H9 (cell line): ENCODE results near the gene NT5C3A. TPM values are rescaled to one million over a fixed set of nuclear protein-coding genes. Genes with fewer than 3 reads are reported as not detected.

ENCODE experiments used
- DNase-seq: peaks from one replicate; pipeline ENCODE4 v3.0.0-alpha.2; 2017
- H2AFZ ChIP-seq: one replicate; pipeline ENCODE4 v1.6.1; 2013; ENCODE audit warnings: mild to moderate bottlenecking, low read length, control low read depth, moderate library complexity
- H2AK5ac ChIP-seq: 2 replicates; pipeline ENCODE4 v1.6.1; 2013; ENCODE audit warnings: low read length, control low read depth, mixed read lengths; ENCODE audit not compliant: insufficient read length
- H2BK120ac ChIP-seq: one replicate; pipeline ENCODE4 v1.6.1; 2013; ENCODE audit warnings: low read depth, mild to moderate bottlenecking, low read length, control low read depth, inconsistent platforms; ENCODE audit not compliant: poor library complexity, severe bottlenecking
- H2BK12ac ChIP-seq: 2 replicates; pipeline ENCODE4 v1.6.1; 2013; ENCODE audit warnings: low read length, control low read depth, mixed read lengths, low read depth; ENCODE audit not compliant: insufficient read length
- H2BK15ac ChIP-seq: 2 replicates; pipeline ENCODE4 v1.6.1; 2013; ENCODE audit warnings: low read depth, low read length, control low read depth
- H2BK20ac ChIP-seq: one replicate; pipeline ENCODE4 v1.6.1; 2013; ENCODE audit warnings: low read depth, mild to moderate bottlenecking, low read length, control low read depth, inconsistent platforms; ENCODE audit not compliant: poor library complexity, severe bottlenecking
- H2BK5ac ChIP-seq: 2 replicates; pipeline ENCODE4 v1.6.1; 2013; ENCODE audit warnings: low read length, control low read depth, mixed read lengths; ENCODE audit not compliant: insufficient read length
- H3K14ac ChIP-seq: 2 replicates; pipeline ENCODE4 v1.6.1; 2013; ENCODE audit warnings: low read length, control low read depth; ENCODE audit not compliant: insufficient read depth
- H3K18ac ChIP-seq: 2 replicates; pipeline ENCODE4 v1.6.1; 2013; ENCODE audit warnings: low read depth, mild to moderate bottlenecking, mixed read lengths, low read length, control low read depth; ENCODE audit not compliant: insufficient read length
- H3K23ac ChIP-seq: 2 replicates; pipeline ENCODE4 v1.6.1; 2013; ENCODE audit warnings: low read length, control low read depth, mixed read lengths, low read depth; ENCODE audit not compliant: insufficient read length
- H3K23me2 ChIP-seq: 2 replicates; pipeline ENCODE4 v1.6.1; 2013; ENCODE audit warnings: low read depth, mild to moderate bottlenecking, mixed read lengths, low read length, control low read depth; ENCODE audit not compliant: insufficient read length, poor library complexity, severe bottlenecking
- H3K27ac ChIP-seq: 2 replicates; pipeline ENCODE4 v1.5.1; 2013; ENCODE audit warnings: low read length, control low read depth, mixed read lengths, low read depth; ENCODE audit not compliant: insufficient read length
- H3K27me3 ChIP-seq: 2 replicates; pipeline ENCODE4 v1.6.1; 2013; ENCODE audit warnings: low read length, control low read depth, inconsistent platforms; ENCODE audit not compliant: insufficient read depth
- H3K4ac ChIP-seq: 2 replicates; pipeline ENCODE4 v1.6.1; 2013; ENCODE audit warnings: low read depth, mild to moderate bottlenecking, control low read depth, inconsistent platforms, low read length, moderate library complexity
- H3K4me1 ChIP-seq: 2 replicates; pipeline ENCODE4 v1.6.1; 2013; ENCODE audit warnings: low read length, control low read depth, inconsistent platforms; ENCODE audit not compliant: insufficient read depth
- H3K4me2 ChIP-seq: 2 replicates; pipeline ENCODE4 v1.6.1; 2013; ENCODE audit warnings: low read length, control low read depth, mixed read lengths; ENCODE audit not compliant: insufficient read length, insufficient read depth
- H3K56ac ChIP-seq: 2 replicates; pipeline ENCODE4 v1.6.1; 2013; ENCODE audit warnings: low read depth, mild to moderate bottlenecking, mixed read lengths, low read length, control low read depth; ENCODE audit not compliant: insufficient read length
- H3K79me1 ChIP-seq: 2 replicates; pipeline ENCODE4 v1.6.1; 2013; ENCODE audit warnings: low read depth, mild to moderate bottlenecking, moderate library complexity, low read length, control low read depth, inconsistent platforms; ENCODE audit not compliant: insufficient read depth, poor library complexity, severe bottlenecking
- H3K79me2 ChIP-seq: 2 replicates; pipeline ENCODE4 v1.6.1; 2013; ENCODE audit warnings: low read length, control low read depth, inconsistent platforms; ENCODE audit not compliant: insufficient read depth
- H3K9ac ChIP-seq: 2 replicates; pipeline ENCODE4 v1.6.1; 2013; ENCODE audit warnings: low read length, control low read depth, mixed read lengths; ENCODE audit not compliant: insufficient read length; ENCODE audit errors: extremely low read depth
- H3K9me3 ChIP-seq: one replicate; pipeline ENCODE4 v1.6.1; 2013; ENCODE audit warnings: low read depth, low read length, inconsistent platforms; ENCODE audit not compliant: control insufficient read depth
- H3T11ph ChIP-seq: one replicate; pipeline ENCODE4 v1.6.1; 2013; ENCODE audit warnings: mild to moderate bottlenecking, low read length, control low read depth, inconsistent platforms
- H4K20me1 ChIP-seq: one replicate; pipeline ENCODE4 v1.6.1; 2013; ENCODE audit not compliant: control insufficient read depth, insufficient read length, insufficient read depth
- H4K5ac ChIP-seq: 2 replicates; pipeline ENCODE4 v1.6.1; 2013; ENCODE audit warnings: low read depth, mild to moderate bottlenecking, mixed read lengths, low read length, control low read depth; ENCODE audit not compliant: insufficient read length
- H4K8ac ChIP-seq: replicated peaks from 2 replicates; pipeline ENCODE4 v1.6.1; 2013; ENCODE audit warnings: low read length, control low read depth, mixed read lengths, low read depth; ENCODE audit not compliant: insufficient read length
- H4K91ac ChIP-seq: 2 replicates; pipeline ENCODE4 v1.6.1; 2013; ENCODE audit warnings: low read depth, mild to moderate bottlenecking, moderate library complexity, mixed read lengths, low read length, control low read depth; ENCODE audit not compliant: insufficient read length
- H3K27ac Mint-ChIP-seq, 3 experiments: 2 replicates in 2 of 3; 3 replicates in 1 of 3; pipeline ENCODE4 v1.8.0; 2020 to 2021; ENCODE audit warnings: mixed read lengths in 3 of 3, mild to moderate bottlenecking in 1 of 3, moderate library complexity in 1 of 3
- H3K27me3 Mint-ChIP-seq: 2 replicates; pipeline ENCODE4 v1.8.0; 2021; ENCODE audit warnings: low read depth, mild to moderate bottlenecking, moderate library complexity, mixed read lengths
- H3K36me3 Mint-ChIP-seq, 3 experiments: 2 replicates in 2 of 3; 3 replicates in 1 of 3; pipeline ENCODE4 v1.8.0; 2020 to 2021; ENCODE audit warnings: low read depth in 3 of 3, mixed read lengths in 3 of 3; ENCODE audit not compliant: insufficient read depth in 1 of 3
- H3K4me1 Mint-ChIP-seq, 2 experiments: 2 replicates each; pipeline ENCODE4 v1.8.0; 2020; ENCODE audit warnings: mixed read lengths in 2 of 2
- H3K4me3 Mint-ChIP-seq, 2 experiments: 2 replicates in 1 of 2; 3 replicates in 1 of 2; pipeline ENCODE4 v1.8.0; 2020 to 2021; ENCODE audit warnings: mild to moderate bottlenecking in 2 of 2, mixed read lengths in 2 of 2, moderate library complexity in 1 of 2
- H3K9me3 Mint-ChIP-seq, 2 experiments: 2 replicates in 1 of 2; 3 replicates in 1 of 2; pipeline ENCODE4 v1.8.0; 2020; ENCODE audit warnings: mild to moderate bottlenecking in 2 of 2, mixed read lengths in 2 of 2, moderate library complexity in 1 of 2
- WGBS: extraction: QIAGEN DNeasy Blood & Tissue Kit; methylation state at CpG from one replicate; pipeline ENCODE4 v1.1.7; 2013; ENCODE audit warnings: missing lambda C conversion rate, low lambda C conversion rate, mixed read lengths; ENCODE audit not compliant: insufficient read length; ENCODE audit errors: extremely low coverage; 5-methylcytosine and 5-hydroxymethylcytosine counted together
- total RNA-seq: library from RNA; stranded (reverse); gene quantifications from 2 replicates; pipeline ENCODE4 v1.2.1, GENCODE V29; 2021
- TF ChIP-seq, protein P1 (sequence below): fragments of 200-600 bp; sonication (generic); conservative IDR thresholded peaks from 3 replicates; pipeline ENCODE4 v1.8.0; 2021; ENCODE audit warnings: antibody characterized with exemption, mild to moderate bottlenecking

NT5C3A gene
- total RNA-seq, 1 experiment from 2014 or later, result 22.1 TPM

DNA sequence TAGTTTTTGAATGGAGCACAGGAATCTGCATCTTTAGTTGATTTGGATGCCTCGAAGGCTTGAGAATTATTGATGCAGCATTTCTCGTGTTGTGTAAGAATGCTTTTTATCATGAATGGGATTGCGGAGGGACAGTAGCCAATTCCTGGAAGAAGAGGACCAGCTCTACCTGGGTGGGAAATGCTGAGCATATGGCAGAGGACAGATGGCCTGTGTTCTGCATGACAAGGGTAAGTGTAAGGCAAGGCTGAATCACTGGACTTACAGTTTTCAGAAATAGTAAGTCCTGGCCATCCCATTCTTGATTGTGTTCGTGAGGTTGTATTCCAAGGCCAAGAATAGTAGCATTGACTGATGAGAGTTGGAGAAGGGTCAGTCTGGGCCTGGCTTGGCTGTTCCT is 30.7 kb upstream of the NT5C3A start:
- no peak overlapping the region for H3K18ac ChIP-seq
- H3K23me2 ChIP-seq, result no peaks in the 10 kb centered on the region
- H2AK5ac ChIP-seq, result no peak overlapping the region
- no peak overlapping the region for H2BK20ac ChIP-seq
- no peak overlapping the region for H3K23ac ChIP-seq
- WGBS, result no CpG with 5 or more reads among the region's 4 CpGs
- no peaks in the 10 kb centered on the region for H3K27me3 ChIP-seq
- no peak overlapping the region for H2BK120ac ChIP-seq
- no peak overlapping the region for H4K8ac ChIP-seq
- H3K4me2 ChIP-seq, result no peak overlapping the region
- Mint-ChIP-seq H3K9me3 (no peaks in the 10 kb centered on the region), H3K4me1 (no peaks in the 10 kb centered on the region), H3K4me3 (no peak overlapping the region), H3K27ac (no peak overlapping the region), H3K36me3 (peaks cover 13 to 43% (median 38%) of the 10 kb centered on the region in 3 experiments; a peak in 6 of 7 replicates), H3K27me3 (no peaks in the 10 kb centered on the region)
- no peaks in the 10 kb centered on the region for H3K79me2 ChIP-seq
- no peak overlapping the region for H3T11ph ChIP-seq
- no peak overlapping the region for H3K14ac ChIP-seq
- H4K5ac ChIP-seq, result no peak overlapping the region
- H3K27ac ChIP-seq, result no peak overlapping the region
- H3K56ac ChIP-seq, result no peak overlapping the region
- no peaks in the 10 kb centered on the region for H3K9me3 ChIP-seq
- no peak overlapping the region for H2BK15ac ChIP-seq
- no peak overlapping the region for H4K91ac ChIP-seq
- TF ChIP-seq, protein P1, sequence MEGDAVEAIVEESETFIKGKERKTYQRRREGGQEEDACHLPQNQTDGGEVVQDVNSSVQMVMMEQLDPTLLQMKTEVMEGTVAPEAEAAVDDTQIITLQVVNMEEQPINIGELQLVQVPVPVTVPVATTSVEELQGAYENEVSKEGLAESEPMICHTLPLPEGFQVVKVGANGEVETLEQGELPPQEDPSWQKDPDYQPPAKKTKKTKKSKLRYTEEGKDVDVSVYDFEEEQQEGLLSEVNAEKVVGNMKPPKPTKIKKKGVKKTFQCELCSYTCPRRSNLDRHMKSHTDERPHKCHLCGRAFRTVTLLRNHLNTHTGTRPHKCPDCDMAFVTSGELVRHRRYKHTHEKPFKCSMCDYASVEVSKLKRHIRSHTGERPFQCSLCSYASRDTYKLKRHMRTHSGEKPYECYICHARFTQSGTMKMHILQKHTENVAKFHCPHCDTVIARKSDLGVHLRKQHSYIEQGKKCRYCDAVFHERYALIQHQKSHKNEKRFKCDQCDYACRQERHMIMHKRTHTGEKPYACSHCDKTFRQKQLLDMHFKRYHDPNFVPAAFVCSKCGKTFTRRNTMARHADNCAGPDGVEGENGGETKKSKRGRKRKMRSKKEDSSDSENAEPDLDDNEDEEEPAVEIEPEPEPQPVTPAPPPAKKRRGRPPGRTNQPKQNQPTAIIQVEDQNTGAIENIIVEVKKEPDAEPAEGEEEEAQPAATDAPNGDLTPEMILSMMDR, result no peak
- no peak overlapping the region for H2BK12ac ChIP-seq
- no peak for DNase-seq
- H3K9ac ChIP-seq, result no peak overlapping the region
- H2BK5ac ChIP-seq, result no peak overlapping the region
- H4K20me1 ChIP-seq, result no peaks in the 10 kb centered on the region
- H3K4me1 ChIP-seq, result no peaks in the 10 kb centered on the region
- H2AFZ ChIP-seq, result no peak overlapping the region
- H3K4ac ChIP-seq, result no peak overlapping the region
- no peaks in the 10 kb centered on the region for H3K79me1 ChIP-seq
